ENCODE data around the gene FER.
"Not testable (repeated sequence)": the region's sequence is repeated elsewhere in the genome, so short reads cannot be mapped to it uniquely, and the experiment has no call there.

FER gene

DNA sequence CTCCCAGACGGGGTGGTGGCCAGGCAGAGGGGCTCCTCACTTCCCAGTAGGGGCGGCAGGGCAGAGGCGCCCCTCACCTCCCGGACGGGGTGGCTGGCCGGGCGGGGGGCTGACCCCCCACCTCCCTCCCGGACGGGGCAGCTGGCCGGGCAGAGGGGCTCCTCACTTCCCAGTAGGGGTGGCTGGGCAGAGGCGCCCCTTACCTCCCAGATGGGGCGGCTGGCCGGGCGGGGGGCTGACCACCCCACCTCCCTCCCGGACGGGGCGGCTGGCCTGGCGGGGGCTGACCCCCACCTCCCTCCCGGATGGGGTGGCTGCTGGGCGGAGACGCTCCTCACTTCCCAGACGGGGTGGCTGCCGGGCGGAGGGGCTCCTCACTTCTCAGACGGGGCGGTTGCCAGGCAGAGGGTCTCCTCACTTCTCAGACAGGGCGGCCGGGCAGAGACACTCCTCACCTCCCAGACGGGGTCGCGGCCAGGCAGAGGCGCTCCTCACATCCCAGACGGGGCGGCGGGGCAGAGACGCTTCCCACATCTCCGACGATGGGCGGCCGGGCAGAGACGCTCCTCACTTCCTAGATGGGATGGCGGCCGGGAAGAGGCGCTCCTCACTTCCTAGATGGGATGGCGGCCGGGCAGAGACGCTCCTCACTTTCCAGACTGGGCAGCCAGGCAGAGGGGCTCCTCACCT, 244.8 kb downstream of the FER start:
- in situ Hi-C loops (cut with HindIII; ENCODE audit: low pct_ligation_motif_present, low pct_unique_long_range_greater_than_20kb, low sequenced_read_pairs); DNase-seq: not testable (repeated sequence)

DNA sequence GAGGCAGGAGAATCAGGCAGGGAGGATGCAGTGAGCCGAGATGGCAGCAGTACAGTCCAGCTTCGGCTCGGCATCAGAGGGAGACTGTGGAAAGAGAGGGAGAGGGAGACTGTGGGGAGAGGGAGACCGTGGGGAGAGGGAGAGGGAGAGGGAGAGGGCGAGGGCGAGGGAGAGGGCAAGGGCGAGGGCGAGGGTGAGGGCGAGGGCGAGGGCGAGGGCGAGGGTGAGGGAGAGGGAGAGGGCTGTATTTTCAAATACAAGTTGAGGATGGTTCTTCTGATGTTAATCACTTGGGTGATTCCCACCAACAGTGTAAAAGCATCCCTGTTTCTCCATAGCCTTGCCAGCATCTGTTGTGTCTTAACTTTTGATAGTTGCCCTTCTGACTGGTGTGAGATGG, 245.7 kb downstream of the FER start:
- in situ Hi-C loops (cut with HindIII; ENCODE audit: low pct_ligation_motif_present, low pct_unique_long_range_greater_than_20kb, low sequenced_read_pairs); DNase-seq: not testable (repeated sequence)

DNA sequence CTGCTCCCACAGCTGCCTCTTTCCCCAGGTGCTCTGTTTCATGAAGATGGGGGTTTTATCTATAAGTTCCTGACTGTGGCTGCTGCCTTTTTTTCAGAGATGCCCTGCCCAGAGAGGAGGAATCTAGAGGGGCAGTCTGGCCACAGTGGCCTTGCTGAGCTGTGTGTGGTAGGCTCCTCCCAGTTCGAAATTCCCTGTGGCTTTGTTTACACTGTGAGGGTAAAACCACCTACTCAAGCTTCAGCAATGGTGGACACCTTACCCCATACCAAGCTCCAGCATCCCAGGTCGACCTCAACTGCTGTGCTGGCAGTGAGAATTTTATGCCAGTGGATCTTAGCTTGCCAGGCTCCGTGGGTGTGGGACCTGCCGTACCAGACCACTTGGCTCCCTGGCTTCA, 250.0 kb downstream of the FER start:
- in situ Hi-C loops (cut with HindIII; ENCODE audit: low pct_ligation_motif_present, low pct_unique_long_range_greater_than_20kb, low sequenced_read_pairs), result no loop called here

DNA sequence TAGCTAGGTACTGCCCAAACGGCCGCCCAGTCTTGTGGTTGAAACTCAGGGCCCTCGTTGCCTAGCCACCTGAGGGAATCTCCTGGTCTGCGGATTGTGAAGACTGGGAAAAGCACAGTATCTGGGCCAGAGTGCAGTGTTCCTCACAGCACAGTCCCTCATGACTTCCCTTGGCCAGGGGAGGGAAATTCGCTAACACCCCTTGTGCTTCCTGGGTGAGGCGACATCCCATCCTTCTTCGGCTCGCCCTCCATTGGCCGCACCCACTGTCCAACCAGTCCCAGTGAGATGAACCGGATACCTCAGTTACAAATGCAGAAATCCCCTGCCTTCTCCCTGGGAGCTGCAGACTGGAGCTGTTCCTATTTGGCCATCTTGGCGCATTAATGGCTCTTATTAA, 250.5 kb downstream of the FER start:
- no peak for DNase-seq
- in situ Hi-C loops (cut with HindIII; ENCODE audit: low pct_ligation_motif_present, low pct_unique_long_range_greater_than_20kb, low sequenced_read_pairs), result no loop called here

More for the DNA sequence above, 250.0 kb downstream of the FER start:
- no peak for DNase-seq

DNA sequence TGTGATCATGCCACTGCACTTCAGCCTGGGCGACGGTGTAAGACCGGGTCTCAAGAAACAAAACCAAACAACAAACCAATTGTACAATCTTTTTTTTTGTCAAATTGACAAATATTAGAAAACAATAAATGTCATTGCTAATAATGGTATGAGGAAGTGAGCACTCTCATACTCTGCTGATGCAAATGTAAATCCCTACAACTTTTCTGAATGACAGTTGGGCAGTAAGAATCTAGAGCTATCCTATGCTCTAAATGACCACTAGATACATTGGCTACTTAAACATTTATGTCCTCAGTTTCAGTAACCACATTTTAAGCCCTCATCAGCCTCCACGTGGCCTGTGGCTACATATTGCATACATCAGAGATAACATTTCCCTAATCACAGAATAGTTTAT, 256.2 kb downstream of the FER start:
- in situ Hi-C loops (cut with HindIII; ENCODE audit: low pct_ligation_motif_present, low pct_unique_long_range_greater_than_20kb, low sequenced_read_pairs), result no loop called here

DNA sequence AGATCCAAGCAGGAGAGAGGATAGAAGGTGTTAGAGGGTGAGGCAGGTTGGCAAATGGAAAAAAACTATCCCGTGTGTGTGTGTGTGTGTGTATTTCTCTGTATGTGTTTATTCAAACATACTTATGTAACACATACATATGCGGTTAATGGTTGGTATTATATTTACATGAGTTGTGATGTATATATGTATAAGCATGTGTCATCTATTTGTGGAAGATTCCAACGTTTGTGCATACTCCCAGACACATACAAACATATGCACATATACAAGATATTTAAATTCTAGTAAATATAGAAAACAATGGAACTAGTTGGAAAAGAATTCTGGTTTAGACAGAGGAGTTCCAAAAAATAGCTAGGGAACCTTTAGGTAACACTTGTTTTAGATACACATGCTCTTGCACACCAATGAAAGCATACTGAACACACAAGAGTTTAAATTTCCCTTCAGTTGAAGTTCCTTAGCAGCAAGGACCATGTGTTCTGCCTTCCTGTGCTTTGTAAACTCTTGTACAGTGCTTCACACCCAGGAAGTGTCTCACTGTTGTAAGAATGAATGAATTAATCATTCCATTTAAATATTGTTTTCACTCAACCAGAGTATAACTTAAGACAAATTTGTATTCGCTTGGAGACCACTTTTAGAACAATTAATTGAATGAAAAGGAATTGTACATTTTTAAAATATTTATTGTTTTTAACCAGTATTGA, 257.8 kb downstream of the FER start:
- no peak for DNase-seq
- in situ Hi-C loops (cut with HindIII; ENCODE audit: low pct_ligation_motif_present, low pct_unique_long_range_greater_than_20kb, low sequenced_read_pairs), result no loop called here

More for the DNA sequence above, 256.2 kb downstream of the FER start:
- DNase-seq, result no peak

DNA sequence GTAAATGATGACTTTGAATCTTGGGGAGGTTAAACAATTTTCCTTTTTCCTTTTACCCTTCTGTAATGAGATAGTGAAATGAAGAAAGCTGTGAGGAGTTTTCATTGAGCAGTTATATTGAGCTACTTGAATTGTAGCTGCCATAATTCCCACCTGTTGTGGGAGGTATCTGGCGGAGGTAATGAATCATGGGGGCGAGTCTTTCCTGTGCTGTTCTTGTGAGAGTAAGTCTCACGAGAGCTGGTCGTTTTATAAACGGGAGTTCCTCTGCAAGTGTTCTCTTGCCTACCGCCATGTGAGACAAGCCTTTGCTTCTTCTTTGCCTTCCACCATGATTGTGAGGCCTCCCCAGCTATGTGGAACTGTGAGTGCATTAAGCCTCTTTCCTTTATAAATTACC, 258.4 kb downstream of the FER start:
- no peak for DNase-seq
- in situ Hi-C loops (cut with HindIII; ENCODE audit: low pct_ligation_motif_present, low pct_unique_long_range_greater_than_20kb, low sequenced_read_pairs), result no loop called here

DNA sequence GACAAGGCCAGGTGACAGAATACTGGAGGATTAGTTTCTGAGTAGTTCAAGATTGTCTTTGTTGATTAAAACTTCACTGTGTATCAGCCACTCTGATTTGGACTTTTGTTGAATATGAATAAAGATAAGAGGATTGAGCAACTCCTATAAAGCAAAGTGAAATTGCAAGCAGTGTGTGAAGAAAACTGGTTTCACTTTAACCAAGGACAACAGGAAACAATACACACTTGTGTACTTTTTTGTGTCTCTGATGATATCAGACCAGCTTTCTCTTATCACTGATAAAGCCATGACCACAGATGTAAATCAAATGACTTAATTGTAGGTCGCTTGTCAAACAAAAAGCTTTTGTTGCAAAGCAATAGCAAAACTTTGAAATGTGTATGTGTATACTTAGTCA, 268.6 kb downstream of the FER start:
- no peak for DNase-seq
- in situ Hi-C loops (cut with HindIII; ENCODE audit: low pct_ligation_motif_present, low pct_unique_long_range_greater_than_20kb, low sequenced_read_pairs), result no loop called here

DNA sequence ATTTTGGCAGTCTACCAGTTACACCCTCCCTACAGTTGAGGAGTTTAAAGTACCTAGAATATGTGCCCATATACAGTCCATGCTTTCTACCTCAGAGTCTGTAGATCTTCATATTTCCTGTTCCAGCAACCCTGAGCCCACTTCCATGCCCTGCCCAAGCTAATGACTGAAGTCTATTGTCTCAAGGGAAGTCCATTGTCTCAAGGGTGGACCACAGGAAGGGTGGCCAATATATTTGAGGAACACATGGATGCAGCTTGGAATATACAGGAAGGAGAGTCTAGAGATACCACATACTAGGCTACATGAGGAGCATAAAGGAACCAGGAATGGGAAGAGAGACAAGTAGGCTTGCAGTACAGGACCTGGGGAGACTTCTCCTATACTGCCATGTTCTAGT, 274.4 kb downstream of the FER start:
- in situ Hi-C loops (cut with HindIII; ENCODE audit: low pct_ligation_motif_present, low pct_unique_long_range_greater_than_20kb, low sequenced_read_pairs), result no loop called here

DNA sequence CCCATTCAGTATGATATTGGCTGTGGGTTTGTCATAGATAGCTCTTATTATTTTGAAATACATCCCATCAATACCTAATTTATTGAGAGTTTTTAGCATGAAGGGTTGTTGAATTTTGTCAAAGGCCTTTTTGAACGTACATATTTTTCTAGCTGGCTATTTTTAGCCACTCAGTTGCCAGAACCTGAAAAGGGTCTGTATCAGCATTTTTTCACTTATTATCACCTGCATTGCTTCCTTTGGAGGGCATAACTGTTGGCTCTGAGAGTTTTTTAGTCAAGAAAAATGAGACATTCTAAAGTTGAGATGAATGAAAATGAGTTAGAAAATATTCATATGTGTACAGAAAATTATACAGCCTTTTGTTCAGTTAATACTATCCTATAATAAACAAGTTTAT, 278.0 kb downstream of the FER start:
- in situ Hi-C loops (cut with HindIII; ENCODE audit: low pct_ligation_motif_present, low pct_unique_long_range_greater_than_20kb, low sequenced_read_pairs); DNase-seq: not testable (repeated sequence)

More for the DNA sequence above, 274.4 kb downstream of the FER start:
- no peak for DNase-seq

DNA sequence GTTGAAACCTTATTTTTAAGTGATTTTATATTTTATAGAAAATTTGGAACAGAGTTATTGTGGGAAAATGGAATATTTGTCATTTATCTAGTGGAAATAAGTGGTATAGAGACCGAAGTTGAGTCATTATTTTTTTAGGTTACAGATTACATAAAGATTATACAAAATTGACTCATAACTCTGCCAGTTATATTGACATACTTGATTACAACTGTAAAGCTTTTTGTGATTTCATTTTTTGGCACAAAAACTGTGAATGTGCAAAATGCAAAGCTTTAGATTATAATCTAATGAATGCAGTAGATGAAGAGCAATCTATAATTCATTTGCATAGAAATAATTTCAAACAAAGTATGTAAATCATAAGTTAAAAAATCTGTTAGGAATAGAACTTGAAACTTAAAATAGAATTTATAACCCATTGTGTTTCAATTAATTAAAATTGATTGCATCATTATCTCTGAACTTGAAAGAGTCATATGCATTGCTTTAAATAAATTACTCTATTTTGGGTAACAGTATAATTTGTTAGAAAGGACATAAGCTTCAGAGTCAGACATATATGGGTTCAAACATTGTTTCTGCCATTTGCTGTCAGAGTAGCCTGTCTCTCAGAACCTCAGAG, 280.4 kb downstream of the FER start:
- in situ Hi-C loops (cut with HindIII; ENCODE audit: low pct_ligation_motif_present, low pct_unique_long_range_greater_than_20kb, low sequenced_read_pairs), result no loop called here
- no peak for DNase-seq

DNA sequence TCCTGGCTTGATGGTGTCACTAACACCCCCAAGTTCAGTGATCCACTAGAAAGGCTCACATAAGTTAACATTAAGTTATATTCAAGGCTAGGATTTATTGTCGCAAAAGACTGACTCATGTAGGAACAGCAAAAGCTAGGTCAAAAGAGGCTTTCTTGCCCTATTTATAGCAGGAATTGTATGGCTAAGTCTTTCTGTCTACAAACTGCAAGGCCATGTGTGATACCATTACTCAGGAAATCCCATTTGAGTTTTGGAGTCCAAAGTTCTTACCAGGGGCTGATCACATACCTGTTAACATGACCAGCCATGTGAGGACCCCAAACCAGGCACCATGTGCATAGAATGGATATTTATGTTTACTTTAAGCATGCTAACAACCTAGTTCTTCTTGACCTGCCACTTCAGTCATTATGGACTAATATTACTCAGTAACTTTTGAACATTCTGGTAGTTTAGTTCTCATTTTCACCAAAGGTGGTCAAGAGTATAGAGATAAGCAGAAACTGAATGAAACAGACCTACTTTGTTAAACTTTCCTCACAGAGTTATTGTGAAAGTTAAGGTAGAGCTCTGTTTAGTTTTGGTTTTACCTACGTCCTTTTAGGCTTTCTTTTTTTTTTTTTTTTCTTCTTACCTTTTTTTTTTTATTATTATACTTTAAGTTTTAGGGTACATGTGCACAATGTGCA, 281.1 kb downstream of the FER start:
- in situ Hi-C loops (cut with HindIII; ENCODE audit: low pct_ligation_motif_present, low pct_unique_long_range_greater_than_20kb, low sequenced_read_pairs), result no loop called here
- DNase-seq, result no peak

DNA sequence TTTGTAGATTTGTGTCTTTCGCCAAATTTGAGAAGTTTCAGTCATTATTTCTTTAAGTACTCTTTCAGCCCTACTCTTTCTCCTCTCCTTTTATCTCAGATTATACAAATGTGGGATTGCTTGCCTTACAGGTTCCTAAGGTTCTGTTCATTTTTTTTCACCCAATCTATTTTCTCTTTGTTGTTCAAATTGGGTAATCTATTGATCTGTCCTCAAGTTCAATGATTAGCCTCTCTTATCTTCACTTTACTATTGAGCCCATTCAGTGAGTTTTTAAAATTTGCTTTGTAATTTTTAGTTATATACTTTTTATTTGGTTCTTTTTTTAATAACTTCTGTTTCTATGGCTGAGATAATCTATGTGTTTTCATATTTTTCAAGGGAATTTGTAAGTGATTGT, 282.1 kb downstream of the FER start:
- no peak for DNase-seq
- in situ Hi-C loops (cut with HindIII; ENCODE audit: low pct_ligation_motif_present, low pct_unique_long_range_greater_than_20kb, low sequenced_read_pairs), result no loop called here

DNA sequence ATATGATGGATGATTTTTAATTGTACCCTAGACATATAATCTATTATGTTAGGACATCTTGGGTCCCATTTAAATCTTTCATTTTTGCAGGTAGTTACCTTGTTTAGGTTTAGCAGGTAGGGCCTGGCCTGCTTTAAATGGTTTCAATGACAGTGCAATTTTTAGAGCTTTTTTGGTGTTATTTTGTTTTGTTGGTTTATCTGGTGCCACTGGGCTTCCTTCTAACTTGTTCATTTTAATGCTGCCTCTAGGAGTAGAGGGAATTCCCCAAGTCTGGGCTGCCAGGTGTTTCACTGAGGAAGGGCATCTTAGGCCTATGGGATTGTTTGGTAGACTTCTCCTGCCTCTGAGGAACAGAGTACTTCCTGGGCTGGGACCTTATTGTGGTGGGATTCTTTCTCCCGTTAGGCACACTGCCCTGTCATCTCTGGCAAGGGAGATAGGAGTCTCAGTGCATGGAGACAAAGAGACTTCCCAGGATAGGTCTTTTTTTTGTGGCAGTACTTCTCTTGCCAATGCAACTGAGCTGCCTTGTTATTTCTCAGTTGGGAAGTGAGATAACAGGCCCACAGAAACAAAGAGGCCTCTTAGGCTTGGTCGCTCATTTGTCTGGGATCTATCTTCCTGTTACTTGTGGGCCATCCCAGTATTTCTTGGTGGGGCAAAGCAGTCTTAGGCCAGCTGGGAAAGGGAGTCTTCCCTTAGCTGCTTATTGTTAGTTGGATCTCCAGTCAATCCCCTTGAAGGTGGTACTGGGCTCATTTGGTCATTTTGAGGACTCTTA, 282.9 kb downstream of the FER start:
- in situ Hi-C loops (cut with HindIII; ENCODE audit: low pct_ligation_motif_present, low pct_unique_long_range_greater_than_20kb, low sequenced_read_pairs), result no loop called here
- no peak for DNase-seq

DNA sequence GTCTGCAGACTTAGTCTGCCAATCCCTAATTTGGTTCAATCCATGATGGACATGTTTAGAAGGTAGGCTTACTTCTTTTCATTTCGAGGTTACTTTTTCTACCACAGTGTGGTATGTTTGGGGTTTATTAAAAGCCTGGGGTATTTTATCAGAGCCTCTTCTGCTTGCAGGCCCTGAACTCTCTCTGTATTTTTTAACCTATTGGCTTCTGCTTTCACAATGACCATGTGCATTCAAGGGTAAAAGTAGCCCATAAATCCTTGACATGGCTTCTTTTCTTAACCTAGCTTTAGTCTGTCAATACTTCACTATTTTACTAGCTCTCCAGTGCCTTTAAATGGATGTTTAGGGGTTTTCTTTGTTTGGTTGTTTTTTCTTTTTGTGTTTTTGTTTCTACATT, 286.6 kb downstream of the FER start:
- DNase-seq, result no peak
- in situ Hi-C loops (cut with HindIII; ENCODE audit: low pct_ligation_motif_present, low pct_unique_long_range_greater_than_20kb, low sequenced_read_pairs), result no loop called here

DNA sequence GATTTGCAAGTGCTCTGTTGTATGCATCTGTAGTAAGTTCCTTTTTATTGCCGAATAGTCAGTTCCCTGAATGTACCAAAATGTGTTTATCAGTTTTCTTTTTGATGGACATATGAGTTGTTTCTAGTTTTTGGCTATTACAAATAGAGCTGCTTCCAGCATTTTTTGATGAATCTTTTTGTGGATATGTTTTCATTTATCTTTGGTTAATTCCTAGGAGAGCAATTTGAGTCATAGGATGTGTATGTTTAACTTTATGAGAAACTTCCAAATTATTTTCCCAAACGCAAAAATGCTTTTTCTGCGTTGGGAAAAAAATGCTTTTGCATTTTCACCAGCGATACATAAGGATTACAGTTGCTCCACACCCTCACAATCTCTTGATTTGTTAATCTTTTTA, 287.7 kb downstream of the FER start:
- in situ Hi-C loops (cut with HindIII; ENCODE audit: low pct_ligation_motif_present, low pct_unique_long_range_greater_than_20kb, low sequenced_read_pairs), result no loop called here
- no peak for DNase-seq

DNA sequence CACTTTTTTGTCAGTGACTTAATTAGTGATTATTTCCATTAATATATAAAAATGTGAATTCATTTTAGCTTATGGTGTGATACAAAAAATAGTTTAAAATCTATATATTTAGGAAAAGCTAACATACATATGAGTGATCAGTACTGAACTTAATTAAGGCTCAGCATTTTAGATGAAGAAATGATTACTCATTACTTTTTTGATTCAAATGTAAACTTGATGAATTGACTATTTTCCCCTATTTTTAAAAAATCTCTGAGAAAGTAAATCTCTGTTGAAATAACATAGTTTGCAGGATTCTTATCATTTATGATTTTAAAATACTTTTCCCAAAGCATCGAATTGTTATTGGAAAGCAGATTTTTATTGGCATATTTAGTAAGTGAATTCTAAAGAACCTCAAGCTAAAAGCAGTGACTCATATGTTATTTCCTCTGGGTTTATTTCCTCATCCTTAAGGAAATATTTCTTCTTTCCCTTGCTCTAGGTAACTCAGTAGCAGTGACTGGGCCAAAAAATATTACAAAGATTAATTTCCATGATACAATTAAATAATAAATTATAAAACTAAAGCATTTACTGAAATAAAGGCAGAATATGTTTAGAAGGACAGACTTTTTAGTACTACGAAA, 290.6 kb downstream of the FER start:
- in situ Hi-C loops (cut with HindIII; ENCODE audit: low pct_ligation_motif_present, low pct_unique_long_range_greater_than_20kb, low sequenced_read_pairs), result no loop called here
- no peak for DNase-seq

DNA sequence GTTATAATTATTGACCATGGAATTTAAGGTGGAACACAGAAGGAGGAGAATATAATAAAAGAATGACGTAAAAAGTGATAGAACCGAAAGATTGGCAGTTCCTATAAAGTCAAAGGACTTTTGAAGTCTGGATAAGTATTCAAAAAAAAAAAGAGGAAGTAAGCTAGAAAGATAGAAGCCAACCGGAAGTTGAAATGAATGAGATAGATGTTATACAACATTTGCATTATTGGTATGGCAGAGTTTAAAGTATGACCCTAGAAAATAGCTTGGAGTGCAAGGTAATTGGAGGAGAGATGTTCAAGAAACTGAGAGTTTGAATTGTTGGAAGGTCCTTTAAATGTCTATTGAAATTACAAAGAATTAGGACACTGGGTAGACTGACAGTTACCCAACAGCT, 293.6 kb downstream of the FER start:
- no peak for DNase-seq
- in situ Hi-C loops (cut with HindIII; ENCODE audit: low pct_ligation_motif_present, low pct_unique_long_range_greater_than_20kb, low sequenced_read_pairs), result no loop called here

Data from ACHN (cell line).